ENCODE measurements around the gene ZNF775. TPM values are rescaled to one million over a fixed set of nuclear protein-coding genes. Genes with fewer than 3 reads are reported as not detected.

The ZNF775 gene
- total RNA-seq: 10 to 100 TPM in 1 of 2 donors, 1 to 10 TPM in 1; 4.2 to 11.5 TPM

- Histone ChIP-seq H3K9me3 (no peaks in the 10 kb centered on the region), H3K4me3 (peak within 1 kb of the TSS; percentile 77), H3K27ac (peak within 1 kb of the TSS; percentile 72 to 84), H3K36me3 (peaks cover 5% of the 10 kb centered on the region), H3K4me1 (ENCODE audit: control insufficient read depth in 1 of 2, low read depth in 2 of 2) (peaks cover 5 to 13% of the 10 kb centered on the region in 2 donors), H3K27me3 (replicated peaks; ENCODE audit: insufficient read depth) (no peaks in the 10 kb centered on the region)
- TF ChIP-seq CTCF (IDR thresholded peaks at IDR 0.05): no peak
- DNase-seq (ENCODE audit: low spot score) (peak; percentile 84), ATAC-seq (ENCODE audit: insufficient number of reproducible peaks, low FRiP score, low read depth) (peak; percentile 88)
Measured at GRCh38 chr7:150378853-150379440, at the start of gene ZNF775. Gene ZNF775 (plus strand): TSS chr7:150379330. CDS start chr7:150388471, 9,141 bp downstream.

GRCh38 chr7:150329331-150330120 lies 49.6 kb upstream of the ZNF775 start:
- H3K4me1 ChIP-seq (ENCODE audit: control insufficient read depth in 1 of 2, low read depth in 2 of 2): no peaks in the 10 kb centered on the region
- H3K27me3 ChIP-seq (replicated peaks; ENCODE audit: insufficient read depth): no peaks in the 10 kb centered on the region
- H3K9me3 ChIP-seq: no peaks in the 10 kb centered on the region
- no peak for DNase-seq (ENCODE audit: low spot score)
- ATAC-seq (ENCODE audit: insufficient number of reproducible peaks, low FRiP score, low read depth): no peak
- TF ChIP-seq CTCF (IDR thresholded peaks at IDR 0.05): no peak
- no peaks in the 10 kb centered on the region for H3K36me3 ChIP-seq
- no peak overlapping the region for H3K4me3 ChIP-seq
- H3K27ac ChIP-seq: no peak overlapping the region

- Histone ChIP-seq H3K36me3 (no peaks in the 10 kb centered on the region), H3K9me3 (no peaks in the 10 kb centered on the region), H3K27me3 (replicated peaks; ENCODE audit: insufficient read depth) (no peaks in the 10 kb centered on the region), H3K27ac (no peak overlapping the region), H3K4me3 (no peak overlapping the region), H3K4me1 (ENCODE audit: control insufficient read depth in 1 of 2, low read depth in 2 of 2) (no peaks in the 10 kb centered on the region)
- DNase-seq (ENCODE audit: low spot score): no peak
- TF ChIP-seq CTCF (IDR thresholded peaks at IDR 0.05): no peak
- no peak for ATAC-seq (ENCODE audit: insufficient number of reproducible peaks, low FRiP score, low read depth)
Measured at GRCh38 chr7:150330211-150330885, 48.8 kb upstream of the ZNF775 start.

GRCh38 chr7:150332852-150333635 lies 46.1 kb upstream of the ZNF775 start:
- no peaks in the 10 kb centered on the region for H3K36me3 ChIP-seq
- H3K27me3 ChIP-seq (replicated peaks; ENCODE audit: insufficient read depth): no peaks in the 10 kb centered on the region
- no peak for DNase-seq (ENCODE audit: low spot score)
- peaks cover 0 to 5% of the 10 kb centered on the region in 2 donors for H3K4me1 ChIP-seq (ENCODE audit: control insufficient read depth in 1 of 2, low read depth in 2 of 2)
- no peak for ATAC-seq (ENCODE audit: insufficient number of reproducible peaks, low FRiP score, low read depth)
- H3K9me3 ChIP-seq: no peaks in the 10 kb centered on the region
- H3K4me3 ChIP-seq: no peak overlapping the region
- TF ChIP-seq CTCF (IDR thresholded peaks at IDR 0.05): no peak
- H3K27ac ChIP-seq: no peak overlapping the region
